MM.1S (cell line): ENCODE data around the gene STAMBP.

Experiments used
- DNase-seq: peaks from one replicate; pipeline ENCODE4 v3.0.0-alpha.2; 2015
- H2AFZ ChIP-seq: fragments of 300-600 bp; sonication (generic); 2 replicates; pipeline ENCODE4 v1.6.0; 2016; ENCODE audit warnings: antibody characterized with exemption, low read length
- H3F3A ChIP-seq: fragments of 300-600 bp; sonication (generic); 2 replicates; pipeline ENCODE4 v1.6.1; 2016; ENCODE audit warnings: mild to moderate bottlenecking, antibody characterized with exemption, low read length, moderate library complexity, mixed read lengths; ENCODE audit not compliant: insufficient read depth
- H3K27ac ChIP-seq: fragments of 300-600 bp; sonication (generic); 2 replicates; pipeline ENCODE4 v1.5.1; 2016; ENCODE audit warnings: mild to moderate bottlenecking, low read length
- H3K27me3 ChIP-seq: fragments of 300-600 bp; sonication (generic); replicated peaks from 2 replicates; pipeline ENCODE4 v1.6.0; 2016; ENCODE audit warnings: low read length; ENCODE audit not compliant: insufficient read depth
- H3K36me3 ChIP-seq: fragments of 300-600 bp; sonication (generic); replicated peaks from 2 replicates; pipeline ENCODE4 v1.6.1; 2016; ENCODE audit warnings: mild to moderate bottlenecking, low read length, mixed read lengths; ENCODE audit not compliant: insufficient read depth
- H3K4me1 ChIP-seq: fragments of 300-600 bp; sonication (generic); 2 replicates; pipeline ENCODE4 v1.6.1; 2016; ENCODE audit warnings: low read length, mixed read lengths
- H3K4me2 ChIP-seq: fragments of 300-600 bp; sonication (generic); 2 replicates; pipeline ENCODE4 v1.6.0; 2016; ENCODE audit warnings: low read depth, low read length
- H3K4me3 ChIP-seq: fragments of 300-600 bp; sonication (generic); 2 replicates; pipeline ENCODE4 v1.5.1; 2016; ENCODE audit warnings: low read length, mixed read lengths
- H3K79me2 ChIP-seq: fragments of 300-600 bp; sonication (generic); 2 replicates; pipeline ENCODE4 v1.6.1; 2016; ENCODE audit warnings: mixed run types, low read length, mixed read lengths
- H3K9ac ChIP-seq: fragments of 300-600 bp; sonication (generic); 2 replicates; pipeline ENCODE4 v1.6.1; 2016; ENCODE audit warnings: low read length, mixed read lengths
- H3K9me2 ChIP-seq: fragments of 300-600 bp; sonication (generic); replicated peaks from 2 replicates; pipeline ENCODE4 v1.6.1; 2016; ENCODE audit warnings: mild to moderate bottlenecking, low read length, mixed read lengths; ENCODE audit not compliant: insufficient read depth
- H3K9me3 ChIP-seq: fragments of 300-600 bp; sonication (generic); replicated peaks from 2 replicates; pipeline ENCODE4 v1.6.1; 2016; ENCODE audit warnings: mild to moderate bottlenecking, low read length, mixed read lengths; ENCODE audit not compliant: insufficient read depth
- H4K20me1 ChIP-seq: fragments of 300-600 bp; sonication (generic); 2 replicates; pipeline ENCODE4 v1.6.1; 2016; ENCODE audit warnings: mild to moderate bottlenecking, low read length, moderate library complexity, mixed read lengths; ENCODE audit not compliant: insufficient read depth
- EZH2 ChIP-seq: fragments of 300-600 bp; sonication (generic); optimal IDR thresholded peaks from 2 replicates; pipeline ENCODE3; 2017; ENCODE audit warnings: low read depth, mild to moderate bottlenecking, antibody characterized with exemption, low read length, mixed read lengths
- EZH2phosphoT487 ChIP-seq: fragments of 300-600 bp; sonication (generic); IDR thresholded peaks from 2 replicates; pipeline ENCODE4 v1.6.1; 2018; ENCODE audit warnings: antibody characterized with exemption, low read length
- TF ChIP-seq, protein P1 (sequence below): fragments of 300-600 bp; sonication (generic); IDR thresholded peaks from 2 replicates; pipeline ENCODE4 v1.5.1; 2016; ENCODE audit warnings: antibody characterized with exemption, low read length, mixed read lengths

STAMBP gene

GRCh38 chr2:73897934-73898333 lies 69.2 kb downstream of the STAMBP start:
- Histone ChIP-seq H3K4me2 (no peak overlapping the region), H3K9me2 (no peaks in the 10 kb centered on the region), H2AFZ (no peak overlapping the region), H4K20me1 (no peaks in the 10 kb centered on the region), H3K27me3 (no peaks in the 10 kb centered on the region), H3K27ac (no peak overlapping the region), H3K36me3 (no peaks in the 10 kb centered on the region), H3K9ac (no peak overlapping the region), H3K4me3 (no peak overlapping the region), H3K9me3 (no peaks in the 10 kb centered on the region), H3K4me1 (no peaks in the 10 kb centered on the region), H3K79me2 (no peaks in the 10 kb centered on the region), H3F3A (no peaks in the 10 kb centered on the region)
- TF ChIP-seq EZH2phosphoT487, result no peak
- TF ChIP-seq EZH2, result no peak
- TF ChIP-seq, protein P1, sequence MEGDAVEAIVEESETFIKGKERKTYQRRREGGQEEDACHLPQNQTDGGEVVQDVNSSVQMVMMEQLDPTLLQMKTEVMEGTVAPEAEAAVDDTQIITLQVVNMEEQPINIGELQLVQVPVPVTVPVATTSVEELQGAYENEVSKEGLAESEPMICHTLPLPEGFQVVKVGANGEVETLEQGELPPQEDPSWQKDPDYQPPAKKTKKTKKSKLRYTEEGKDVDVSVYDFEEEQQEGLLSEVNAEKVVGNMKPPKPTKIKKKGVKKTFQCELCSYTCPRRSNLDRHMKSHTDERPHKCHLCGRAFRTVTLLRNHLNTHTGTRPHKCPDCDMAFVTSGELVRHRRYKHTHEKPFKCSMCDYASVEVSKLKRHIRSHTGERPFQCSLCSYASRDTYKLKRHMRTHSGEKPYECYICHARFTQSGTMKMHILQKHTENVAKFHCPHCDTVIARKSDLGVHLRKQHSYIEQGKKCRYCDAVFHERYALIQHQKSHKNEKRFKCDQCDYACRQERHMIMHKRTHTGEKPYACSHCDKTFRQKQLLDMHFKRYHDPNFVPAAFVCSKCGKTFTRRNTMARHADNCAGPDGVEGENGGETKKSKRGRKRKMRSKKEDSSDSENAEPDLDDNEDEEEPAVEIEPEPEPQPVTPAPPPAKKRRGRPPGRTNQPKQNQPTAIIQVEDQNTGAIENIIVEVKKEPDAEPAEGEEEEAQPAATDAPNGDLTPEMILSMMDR, result no peak
- no peak for DNase-seq

GRCh38 chr2:73899801-73900336 lies 71.1 kb downstream of the STAMBP start:
- Histone ChIP-seq H3F3A (no peaks in the 10 kb centered on the region), H3K27me3 (no peaks in the 10 kb centered on the region), H2AFZ (no peak overlapping the region), H3K9ac (no peak overlapping the region), H3K4me3 (no peak overlapping the region), H3K36me3 (no peaks in the 10 kb centered on the region), H3K79me2 (no peaks in the 10 kb centered on the region), H3K27ac (no peak overlapping the region), H3K9me3 (no peaks in the 10 kb centered on the region), H3K4me2 (no peak overlapping the region), H3K4me1 (no peaks in the 10 kb centered on the region), H4K20me1 (no peaks in the 10 kb centered on the region), H3K9me2 (no peaks in the 10 kb centered on the region)
- DNase-seq, result no peak
- no peak for TF ChIP-seq EZH2phosphoT487
- TF ChIP-seq, protein P1, result no peak
- TF ChIP-seq EZH2, result no peak

- Histone ChIP-seq H4K20me1 (no peaks in the 10 kb centered on the region), H3K79me2 (no peaks in the 10 kb centered on the region), H3K4me1 (no peaks in the 10 kb centered on the region), H3K27ac (no peak overlapping the region), H3K9ac (no peak overlapping the region), H3K4me2 (no peak overlapping the region), H3K27me3 (no peaks in the 10 kb centered on the region), H3K9me2 (no peaks in the 10 kb centered on the region), H3F3A (no peaks in the 10 kb centered on the region), H3K36me3 (no peaks in the 10 kb centered on the region), H3K9me3 (no peaks in the 10 kb centered on the region), H2AFZ (no peak overlapping the region), H3K4me3 (no peak overlapping the region)
- no peak for DNase-seq
- TF ChIP-seq, protein P1, result no peak
- TF ChIP-seq EZH2phosphoT487 (no peak), EZH2 (no peak)
Measured at GRCh38 chr2:73901143-73901542, 72.4 kb downstream of the STAMBP start.
